ENCODE data around the gene SARS1.

DNA sequence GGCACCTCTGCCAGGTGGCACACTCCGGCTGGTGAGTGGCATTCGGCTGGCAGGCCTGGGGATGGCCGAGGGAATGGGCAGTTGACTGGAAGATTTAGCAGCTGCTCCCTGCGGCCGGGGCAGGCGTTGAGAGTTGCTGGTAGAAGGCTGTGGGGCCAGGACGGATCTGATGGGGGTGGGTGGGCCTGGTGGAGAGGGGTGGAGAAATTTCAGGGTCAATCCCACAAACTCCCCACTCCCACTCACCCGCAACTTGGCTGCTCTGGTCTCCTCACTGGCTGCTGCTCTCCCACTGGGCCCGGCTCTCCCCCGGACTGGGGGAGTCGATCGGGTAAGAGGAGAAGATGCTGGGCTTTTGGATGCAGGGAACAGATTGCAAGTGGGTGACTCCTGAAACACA lies 67.1 kb downstream of the SARS1 start:
- TF ChIP-seq, protein P1, sequence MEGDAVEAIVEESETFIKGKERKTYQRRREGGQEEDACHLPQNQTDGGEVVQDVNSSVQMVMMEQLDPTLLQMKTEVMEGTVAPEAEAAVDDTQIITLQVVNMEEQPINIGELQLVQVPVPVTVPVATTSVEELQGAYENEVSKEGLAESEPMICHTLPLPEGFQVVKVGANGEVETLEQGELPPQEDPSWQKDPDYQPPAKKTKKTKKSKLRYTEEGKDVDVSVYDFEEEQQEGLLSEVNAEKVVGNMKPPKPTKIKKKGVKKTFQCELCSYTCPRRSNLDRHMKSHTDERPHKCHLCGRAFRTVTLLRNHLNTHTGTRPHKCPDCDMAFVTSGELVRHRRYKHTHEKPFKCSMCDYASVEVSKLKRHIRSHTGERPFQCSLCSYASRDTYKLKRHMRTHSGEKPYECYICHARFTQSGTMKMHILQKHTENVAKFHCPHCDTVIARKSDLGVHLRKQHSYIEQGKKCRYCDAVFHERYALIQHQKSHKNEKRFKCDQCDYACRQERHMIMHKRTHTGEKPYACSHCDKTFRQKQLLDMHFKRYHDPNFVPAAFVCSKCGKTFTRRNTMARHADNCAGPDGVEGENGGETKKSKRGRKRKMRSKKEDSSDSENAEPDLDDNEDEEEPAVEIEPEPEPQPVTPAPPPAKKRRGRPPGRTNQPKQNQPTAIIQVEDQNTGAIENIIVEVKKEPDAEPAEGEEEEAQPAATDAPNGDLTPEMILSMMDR (IDR thresholded peaks at IDR 0.05; ENCODE audit: low read depth, low read length, missing input control), result no peak
- no peak for TF ChIP-seq YY1 (IDR thresholded peaks at IDR 0.05)
- TF ChIP-seq, protein P2, sequence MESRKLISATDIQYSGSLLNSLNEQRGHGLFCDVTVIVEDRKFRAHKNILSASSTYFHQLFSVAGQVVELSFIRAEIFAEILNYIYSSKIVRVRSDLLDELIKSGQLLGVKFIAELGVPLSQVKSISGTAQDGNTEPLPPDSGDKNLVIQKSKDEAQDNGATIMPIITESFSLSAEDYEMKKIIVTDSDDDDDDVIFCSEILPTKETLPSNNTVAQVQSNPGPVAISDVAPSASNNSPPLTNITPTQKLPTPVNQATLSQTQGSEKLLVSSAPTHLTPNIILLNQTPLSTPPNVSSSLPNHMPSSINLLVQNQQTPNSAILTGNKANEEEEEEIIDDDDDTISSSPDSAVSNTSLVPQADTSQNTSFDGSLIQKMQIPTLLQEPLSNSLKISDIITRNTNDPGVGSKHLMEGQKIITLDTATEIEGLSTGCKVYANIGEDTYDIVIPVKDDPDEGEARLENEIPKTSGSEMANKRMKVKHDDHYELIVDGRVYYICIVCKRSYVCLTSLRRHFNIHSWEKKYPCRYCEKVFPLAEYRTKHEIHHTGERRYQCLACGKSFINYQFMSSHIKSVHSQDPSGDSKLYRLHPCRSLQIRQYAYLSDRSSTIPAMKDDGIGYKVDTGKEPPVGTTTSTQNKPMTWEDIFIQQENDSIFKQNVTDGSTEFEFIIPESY (IDR thresholded peaks at IDR 0.05), result no peak
- TF ChIP-seq HNF4A (conservative IDR thresholded peaks at IDR 0.05), result no peak
- TF ChIP-seq, protein P3, sequence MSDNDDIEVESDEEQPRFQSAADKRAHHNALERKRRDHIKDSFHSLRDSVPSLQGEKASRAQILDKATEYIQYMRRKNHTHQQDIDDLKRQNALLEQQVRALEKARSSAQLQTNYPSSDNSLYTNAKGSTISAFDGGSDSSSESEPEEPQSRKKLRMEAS (IDR thresholded peaks at IDR 0.05), result no peak
- TF ChIP-seq GABPA (IDR thresholded peaks at IDR 0.05 in 1 of 2, conservative IDR thresholded peaks at IDR 0.05 in 1 of 2), result no peak
- no peak for TF ChIP-seq FOXA1 (IDR thresholded peaks at IDR 0.05)
- TF ChIP-seq RAD21 (IDR thresholded peaks at IDR 0.05), result no peak
- no peak for TF ChIP-seq EGR1 (IDR thresholded peaks at IDR 0.05; ENCODE audit: low read depth in 2 of 2)
- TF ChIP-seq, protein P4, sequence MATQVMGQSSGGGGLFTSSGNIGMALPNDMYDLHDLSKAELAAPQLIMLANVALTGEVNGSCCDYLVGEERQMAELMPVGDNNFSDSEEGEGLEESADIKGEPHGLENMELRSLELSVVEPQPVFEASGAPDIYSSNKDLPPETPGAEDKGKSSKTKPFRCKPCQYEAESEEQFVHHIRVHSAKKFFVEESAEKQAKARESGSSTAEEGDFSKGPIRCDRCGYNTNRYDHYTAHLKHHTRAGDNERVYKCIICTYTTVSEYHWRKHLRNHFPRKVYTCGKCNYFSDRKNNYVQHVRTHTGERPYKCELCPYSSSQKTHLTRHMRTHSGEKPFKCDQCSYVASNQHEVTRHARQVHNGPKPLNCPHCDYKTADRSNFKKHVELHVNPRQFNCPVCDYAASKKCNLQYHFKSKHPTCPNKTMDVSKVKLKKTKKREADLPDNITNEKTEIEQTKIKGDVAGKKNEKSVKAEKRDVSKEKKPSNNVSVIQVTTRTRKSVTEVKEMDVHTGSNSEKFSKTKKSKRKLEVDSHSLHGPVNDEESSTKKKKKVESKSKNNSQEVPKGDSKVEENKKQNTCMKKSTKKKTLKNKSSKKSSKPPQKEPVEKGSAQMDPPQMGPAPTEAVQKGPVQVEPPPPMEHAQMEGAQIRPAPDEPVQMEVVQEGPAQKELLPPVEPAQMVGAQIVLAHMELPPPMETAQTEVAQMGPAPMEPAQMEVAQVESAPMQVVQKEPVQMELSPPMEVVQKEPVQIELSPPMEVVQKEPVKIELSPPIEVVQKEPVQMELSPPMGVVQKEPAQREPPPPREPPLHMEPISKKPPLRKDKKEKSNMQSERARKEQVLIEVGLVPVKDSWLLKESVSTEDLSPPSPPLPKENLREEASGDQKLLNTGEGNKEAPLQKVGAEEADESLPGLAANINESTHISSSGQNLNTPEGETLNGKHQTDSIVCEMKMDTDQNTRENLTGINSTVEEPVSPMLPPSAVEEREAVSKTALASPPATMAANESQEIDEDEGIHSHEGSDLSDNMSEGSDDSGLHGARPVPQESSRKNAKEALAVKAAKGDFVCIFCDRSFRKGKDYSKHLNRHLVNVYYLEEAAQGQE (IDR thresholded peaks at IDR 0.05), result no peak
- no peak for TF ChIP-seq TAF1 (conservative IDR thresholded peaks at IDR 0.05)
